Prostate gland (tissue), 2 donors: ENCODE data around the gene EML4. TPM values are rescaled to one million over a fixed set of nuclear protein-coding genes. Genes with fewer than 3 reads are reported as not detected.

Experiments used
- DNase-seq: peaks from one replicate; pipeline ENCODE4 v3.0.0-alpha.2; 2019; ENCODE audit warnings: low spot score
- H3K27ac ChIP-seq, 2 donors: fragments of 200-600 bp; sonication (generic); 2 replicates each; pipeline ENCODE4 v1.5.1; 2017 to 2019
- H3K27me3 ChIP-seq: fragments of 200-600 bp; sonication (generic); replicated peaks from 2 replicates; pipeline ENCODE4 v1.5.1; 2019; ENCODE audit not compliant: insufficient read depth
- H3K36me3 ChIP-seq, 2 donors: fragments of 200-600 bp; sonication (generic); 1 replicate in 1 of 2; 2 replicates in 1 of 2; pipeline versions ENCODE4 v1.5.1 to v1.8.1; 2017 to 2019
- H3K4me1 ChIP-seq: fragments of 200-600 bp; sonication (generic); replicated peaks from 2 replicates; pipeline ENCODE4 v1.5.1; 2019
- H3K4me3 ChIP-seq, 2 donors: fragments of 200-600 bp; sonication (generic); 2 replicates each; pipeline ENCODE4 v1.5.1; 2017 to 2019
- H3K9me3 ChIP-seq: fragments of 200-600 bp; sonication (generic); 2 replicates; pipeline ENCODE4 v1.5.1; 2017
- POLR2A ChIP-seq: fragments of 450-650 bp; IDR thresholded peaks from one replicate; pipeline ENCODE4 v1.6.1; 2016; ENCODE audit warnings: antibody characterized with exemption, mild to moderate bottlenecking
- POLR2AphosphoS5 ChIP-seq: sonication (generic); formaldehyde crosslinking; IDR thresholded peaks from one replicate; pipeline ENCODE4 v1.6.1; 2017; ENCODE audit warnings: antibody characterized with exemption
- WGBS: methylation state at CpG from one replicate; pipeline ENCODE4 v1.1.5; 2018; 5-methylcytosine and 5-hydroxymethylcytosine counted together
- intact Hi-C: fragments of 100-400 bp; cut with DNase I; formaldehyde crosslinking; loops from one replicate; pipeline ENCODE4 v1.14.2; 2022
- total RNA-seq, 2 donors: library from RNA; depleted of rRNA; stranded (reverse); fragments of >200 nt; gene quantifications; one replicate each; pipeline ENCODE4 v1.1.0, GENCODE V29; 2016
- TF ChIP-seq, protein P1 (sequence below), 4 experiments: fragments of 200-600 bp in 2 of 4; fragments of 450-650 bp in 2 of 4; sonication (generic) in 2 of 4; IDR thresholded peaks; 1 replicate in 3 of 4; 2 replicates in 1 of 4; pipeline ENCODE4 v1.5.1; 2016 to 2019; ENCODE audit warnings: antibody characterized with exemption in 4 of 4, mild to moderate bottlenecking in 2 of 4, moderate library complexity in 2 of 4

EML4 gene
- total RNA-seq, 2 donors from 2014 or later, result 26.3 to 38.2 TPM

DNA sequence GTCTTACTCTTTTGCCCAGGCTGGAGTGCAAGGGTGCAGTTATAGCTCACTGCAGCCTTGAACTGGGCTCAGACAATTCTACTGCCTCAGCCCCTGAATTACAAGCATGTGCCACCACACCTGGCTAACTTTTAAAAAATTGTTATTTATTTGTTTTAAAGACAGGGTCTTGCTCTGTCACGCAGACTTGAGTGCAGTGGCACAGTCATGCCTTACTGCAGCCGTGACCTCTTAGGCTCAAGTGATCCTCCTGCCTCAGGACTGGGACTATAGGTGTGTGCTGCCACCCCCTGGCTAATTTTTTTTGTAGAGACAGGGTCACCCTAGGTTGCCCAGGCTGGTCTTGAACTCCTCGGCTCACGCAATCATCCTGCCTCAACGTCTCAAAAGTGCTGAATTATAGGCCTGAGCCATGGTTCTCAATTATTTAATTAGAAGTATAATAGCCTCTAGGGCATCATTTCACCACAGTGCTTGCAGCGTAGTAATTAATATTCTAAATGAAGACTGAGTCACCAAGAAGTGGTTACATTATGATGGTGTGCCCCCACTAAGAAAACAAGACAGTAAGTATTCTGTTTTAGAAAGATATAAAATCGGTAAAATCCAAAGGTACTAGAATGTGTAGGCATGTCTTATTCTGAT is 69.6 kb downstream of the EML4 start:
- 68% methylated on average over 7 of the region's 7 CpGs for WGBS
- intact Hi-C loops, result loop anchor here (5.0 kb wide), 1 partner anchor 141 kb away; no protein-coding TSS in a partner anchor
- Histone ChIP-seq H3K27ac (no peak overlapping the region), H3K9me3 (no peaks in the 10 kb centered on the region), H3K36me3 (no peaks in the 10 kb centered on the region), H3K27me3 (no peaks in the 10 kb centered on the region), H3K4me1 (no peaks in the 10 kb centered on the region), H3K4me3 (no peak overlapping the region)
- TF ChIP-seq, protein P1, sequence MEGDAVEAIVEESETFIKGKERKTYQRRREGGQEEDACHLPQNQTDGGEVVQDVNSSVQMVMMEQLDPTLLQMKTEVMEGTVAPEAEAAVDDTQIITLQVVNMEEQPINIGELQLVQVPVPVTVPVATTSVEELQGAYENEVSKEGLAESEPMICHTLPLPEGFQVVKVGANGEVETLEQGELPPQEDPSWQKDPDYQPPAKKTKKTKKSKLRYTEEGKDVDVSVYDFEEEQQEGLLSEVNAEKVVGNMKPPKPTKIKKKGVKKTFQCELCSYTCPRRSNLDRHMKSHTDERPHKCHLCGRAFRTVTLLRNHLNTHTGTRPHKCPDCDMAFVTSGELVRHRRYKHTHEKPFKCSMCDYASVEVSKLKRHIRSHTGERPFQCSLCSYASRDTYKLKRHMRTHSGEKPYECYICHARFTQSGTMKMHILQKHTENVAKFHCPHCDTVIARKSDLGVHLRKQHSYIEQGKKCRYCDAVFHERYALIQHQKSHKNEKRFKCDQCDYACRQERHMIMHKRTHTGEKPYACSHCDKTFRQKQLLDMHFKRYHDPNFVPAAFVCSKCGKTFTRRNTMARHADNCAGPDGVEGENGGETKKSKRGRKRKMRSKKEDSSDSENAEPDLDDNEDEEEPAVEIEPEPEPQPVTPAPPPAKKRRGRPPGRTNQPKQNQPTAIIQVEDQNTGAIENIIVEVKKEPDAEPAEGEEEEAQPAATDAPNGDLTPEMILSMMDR (IDR thresholded peaks at IDR 0.05), result peak in 3 of 4 experiments; percentile 43 to 50 (median 48)
- TF ChIP-seq POLR2AphosphoS5, result no peak
- DNase-seq, result peak; percentile 10

DNA sequence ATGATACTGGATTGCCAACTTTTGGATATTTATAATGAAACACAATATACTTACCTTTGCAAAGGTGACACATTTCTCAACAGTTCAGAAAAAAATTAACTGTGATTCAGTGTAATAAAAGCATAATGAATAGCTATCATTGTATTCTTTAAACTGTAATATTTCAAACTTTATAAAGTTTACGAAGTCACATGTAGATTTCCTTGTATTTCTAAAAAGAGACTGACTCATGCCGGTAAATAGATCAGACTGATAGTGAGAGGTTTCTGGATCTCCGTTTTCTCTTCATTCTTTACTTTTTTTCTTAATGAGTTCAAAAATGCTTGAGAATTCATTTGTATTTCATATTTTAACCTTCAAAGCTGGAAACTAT is 70.1 kb downstream of the EML4 start:
- Histone ChIP-seq H3K4me1 (no peaks in the 10 kb centered on the region), H3K4me3 (no peak overlapping the region), H3K27ac (no peak overlapping the region), H3K36me3 (no peaks in the 10 kb centered on the region), H3K27me3 (no peaks in the 10 kb centered on the region), H3K9me3 (no peaks in the 10 kb centered on the region)
- DNase-seq, result no peak
- intact Hi-C loops, result loop anchor here (5.0 kb wide), 1 partner anchor 142 kb away; no protein-coding TSS in a partner anchor
- TF ChIP-seq, protein P1 (IDR thresholded peaks at IDR 0.05), result no peak
- TF ChIP-seq POLR2A (no peak), POLR2AphosphoS5 (no peak)
- 35% methylated on average over 3 of the region's 3 CpGs for WGBS

- no peak for TF ChIP-seq POLR2AphosphoS5
- TF ChIP-seq, protein P1 (IDR thresholded peaks at IDR 0.05), result no peak
- no peak for TF ChIP-seq POLR2A
- Histone ChIP-seq H3K36me3 (no peaks in the 10 kb centered on the region), H3K4me3 (no peak overlapping the region), H3K27me3 (no peaks in the 10 kb centered on the region), H3K9me3 (no peaks in the 10 kb centered on the region), H3K4me1 (no peaks in the 10 kb centered on the region), H3K27ac (no peak overlapping the region)
- intact Hi-C loops, result loop anchor here (5.0 kb wide), 1 partner anchor 143 kb away; no protein-coding TSS in a partner anchor
- 85% methylated on average over 1 of the region's 1 CpG for WGBS
- no peak for DNase-seq
Measured at GRCh38 chr2:42239811-42240210, 70.7 kb downstream of the EML4 start.

- 66% methylated on average over 4 of the region's 4 CpGs for WGBS
- no peak for DNase-seq
- intact Hi-C loops, result no loop called here
- TF ChIP-seq, protein P1 (IDR thresholded peaks at IDR 0.05), result no peak
- no peak for TF ChIP-seq POLR2AphosphoS5
- TF ChIP-seq POLR2A, result no peak
- Histone ChIP-seq H3K27me3 (no peaks in the 10 kb centered on the region), H3K36me3 (no peaks in the 10 kb centered on the region), H3K4me1 (no peaks in the 10 kb centered on the region), H3K4me3 (no peak overlapping the region), H3K27ac (no peak overlapping the region), H3K9me3 (no peaks in the 10 kb centered on the region)
Measured at GRCh38 chr2:42241517-42241916, 72.4 kb downstream of the EML4 start.

DNA sequence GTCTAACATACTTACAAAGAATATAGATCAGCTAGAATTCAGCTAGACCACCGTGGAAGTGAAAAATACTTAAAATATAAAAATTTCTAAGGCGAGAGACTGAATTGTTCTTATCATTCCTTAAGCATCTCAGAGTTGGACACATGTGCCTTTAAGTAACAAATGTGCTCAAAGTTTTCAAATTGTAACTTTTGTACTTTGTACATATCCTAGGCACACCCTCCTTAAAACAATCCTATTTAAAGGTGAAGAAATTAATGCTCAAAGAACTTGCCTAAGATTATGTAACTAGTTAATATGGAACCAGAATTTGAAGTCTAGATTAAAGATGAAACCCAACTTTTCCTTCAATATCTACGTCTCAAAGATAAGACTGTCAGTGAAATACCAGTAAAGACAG is 74.1 kb downstream of the EML4 start:
- Histone ChIP-seq H3K27me3 (no peaks in the 10 kb centered on the region), H3K4me1 (no peaks in the 10 kb centered on the region), H3K4me3 (no peak overlapping the region), H3K27ac (no peak overlapping the region), H3K36me3 (no peaks in the 10 kb centered on the region), H3K9me3 (no peaks in the 10 kb centered on the region)
- no peak for DNase-seq
- 95% methylated on average over 3 of the region's 3 CpGs for WGBS
- intact Hi-C loops, result no loop called here
- no peak for TF ChIP-seq POLR2A
- TF ChIP-seq, protein P1 (IDR thresholded peaks at IDR 0.05), result no peak
- no peak for TF ChIP-seq POLR2AphosphoS5
